Stomach (tissue), 19 donors: ENCODE results near the gene SP100. TPM values are rescaled to one million over a fixed set of nuclear protein-coding genes. Genes with fewer than 3 reads are reported as not detected.

ENCODE experiments used
- DNase-seq, 2 donors: peaks; one replicate each; pipeline versions ENCODE4 v3.0.0 to v3.0.0-alpha.2; 2013 to 2019
- H3K27ac ChIP-seq, 5 donors: fragments of 200-600 bp in 4 of 5; sonication (generic) in 4 of 5; one replicate each; pipeline ENCODE4 v1.5.1; 2013 to 2019; ENCODE audit warnings: mild to moderate bottlenecking in 1 of 5, moderate library complexity in 1 of 5
- H3K27me3 ChIP-seq, 3 donors: fragments of 200-600 bp; sonication (generic); one replicate each; pipeline ENCODE4 v1.5.1; 2017 to 2019; ENCODE audit warnings: mixed run types in 1 of 3
- H3K36me3 ChIP-seq, 4 donors: fragments of 200-600 bp; sonication (generic); 1 replicate in 3 of 4; 2 replicates in 1 of 4; pipeline ENCODE4 v1.5.1; 2016 to 2019
- H3K4me1 ChIP-seq, 4 donors: fragments of 200-600 bp; sonication (generic); one replicate each; pipeline ENCODE4 v1.5.1; 2016 to 2019
- H3K4me3 ChIP-seq, 4 donors: fragments of 200-600 bp; sonication (generic) in 3 of 4; one replicate each; pipeline ENCODE4 v1.5.1; 2016 to 2019; ENCODE audit warnings: mild to moderate bottlenecking in 1 of 4
- H3K9me3 ChIP-seq, 4 donors: fragments of 200-600 bp; sonication (generic); one replicate each; pipeline ENCODE4 v1.5.1; 2016 to 2019
- EP300 ChIP-seq: sonication (generic); formaldehyde crosslinking; IDR thresholded peaks from one replicate; pipeline ENCODE4 v1.6.1; 2017; ENCODE audit warnings: antibody characterized with exemption
- POLR2A ChIP-seq, 4 donors: fragments of 450-650 bp; IDR thresholded peaks; one replicate each; pipeline ENCODE4 v1.6.1; 2016; ENCODE audit warnings: antibody characterized with exemption in 4 of 4, control low read depth in 2 of 4, mild to moderate bottlenecking in 1 of 4, moderate library complexity in 1 of 4
- POLR2AphosphoS5 ChIP-seq, 3 donors: sonication (generic); formaldehyde crosslinking; IDR thresholded peaks; one replicate each; pipeline ENCODE4 v1.6.1; 2016; ENCODE audit warnings: antibody characterized with exemption in 3 of 3
- WGBS, 5 donors: extraction: QIAGEN DNeasy Blood & Tissue Kit in 3 of 5; methylation state at CpG; one replicate each; pipeline versions ENCODE4 v1.1.5 to v1.1.7; 2013 to 2018; 5-methylcytosine and 5-hydroxymethylcytosine counted together
- intact Hi-C: fragments of 100-400 bp; cut with DNase I; formaldehyde crosslinking; loops from one replicate; pipeline ENCODE4 v1.15.1; 2023; ENCODE audit warnings: low total_unique reads
- long read RNA-seq, 10 donors: transcript quantifications; one replicate each; lab custom pipeline, GENCODE V29; 2026
- polyA plus RNA-seq, 3 donors: library from polyadenylated mRNA; stranded (reverse); fragments of 200-250 nt; gene quantifications; one replicate each; pipeline ENCODE4 v1.2.3, GENCODE V29; 2013
- total RNA-seq, 5 donors: library from RNA; depleted of rRNA; stranded (reverse); fragments of >200 nt; gene quantifications; one replicate each; pipeline versions ENCODE4 v1.1.0 to v1.2.3, GENCODE V29; 2014 to 2016
- TF ChIP-seq, protein P1 (sequence below), 7 experiments: fragments of 450-650 bp in 4 of 7; fragments of 200-600 bp in 3 of 7; sonication (generic) in 3 of 7; IDR thresholded peaks; one replicate each; pipeline ENCODE4 v1.5.1; 2016 to 2019; ENCODE audit warnings: antibody characterized with exemption in 7 of 7, control low read depth in 2 of 7, mild to moderate bottlenecking in 1 of 7
- donor health status: healthy with polysubstance abuse.
- donor health status: Bipolar disorder and iron deficiency.
- donor health status: healthy.

Gene SP100
- total RNA-seq (100 to 1,000 TPM in 2 of 5 donors, 10 to 100 TPM in 3; 11.0 to 168 (median 96.8) TPM), polyA plus RNA-seq (10 to 100 TPM; 36.5 to 58.8 (median 40.8) TPM)
- long read RNA-seq, donor 1, partial matches to known transcripts = 0 of 3 reads
- long read RNA-seq, donor 1, other reads (novel, unspliced or antisense) = 0 of 3 reads
- long read RNA-seq, donor 2, transcript SP100-204 (15 exons, 1,898 nt) = major isoform, 5 of 9 reads
- long read RNA-seq, donor 2, partial matches to known transcripts = 0 of 9 reads
- long read RNA-seq, donor 2, other reads (novel, unspliced or antisense) = 0 of 9 reads
- long read RNA-seq, donor 3, partial matches to known transcripts = 0 of 7 reads
- long read RNA-seq, donor 3, other reads (novel, unspliced or antisense) = 0 of 7 reads
- long read RNA-seq, donor 4, partial matches to known transcripts = 0 of 1 reads
- long read RNA-seq, donor 4, other reads (novel, unspliced or antisense) = 0 of 1 reads
- long read RNA-seq, donor 5, partial matches to known transcripts = 0 of 2 reads
- long read RNA-seq, donor 5, other reads (novel, unspliced or antisense) = 0 of 2 reads
- long read RNA-seq, donor 6 = 0 reads
- long read RNA-seq, donor 7, partial matches to known transcripts = 0 of 7 reads
- long read RNA-seq, donor 7, other reads (novel, unspliced or antisense) = 0 of 7 reads
- long read RNA-seq, donor 8, partial matches to known transcripts = 0 of 3 reads
- long read RNA-seq, donor 8, other reads (novel, unspliced or antisense) = 0 of 3 reads
- long read RNA-seq, donor 9, partial matches to known transcripts = 0 of 4 reads
- long read RNA-seq, donor 9, other reads (novel, unspliced or antisense) = 0 of 4 reads
- long read RNA-seq, donor 10, partial matches to known transcripts = 0 of 1 reads
- long read RNA-seq, donor 10, other reads (novel, unspliced or antisense) = 0 of 1 reads

DNA sequence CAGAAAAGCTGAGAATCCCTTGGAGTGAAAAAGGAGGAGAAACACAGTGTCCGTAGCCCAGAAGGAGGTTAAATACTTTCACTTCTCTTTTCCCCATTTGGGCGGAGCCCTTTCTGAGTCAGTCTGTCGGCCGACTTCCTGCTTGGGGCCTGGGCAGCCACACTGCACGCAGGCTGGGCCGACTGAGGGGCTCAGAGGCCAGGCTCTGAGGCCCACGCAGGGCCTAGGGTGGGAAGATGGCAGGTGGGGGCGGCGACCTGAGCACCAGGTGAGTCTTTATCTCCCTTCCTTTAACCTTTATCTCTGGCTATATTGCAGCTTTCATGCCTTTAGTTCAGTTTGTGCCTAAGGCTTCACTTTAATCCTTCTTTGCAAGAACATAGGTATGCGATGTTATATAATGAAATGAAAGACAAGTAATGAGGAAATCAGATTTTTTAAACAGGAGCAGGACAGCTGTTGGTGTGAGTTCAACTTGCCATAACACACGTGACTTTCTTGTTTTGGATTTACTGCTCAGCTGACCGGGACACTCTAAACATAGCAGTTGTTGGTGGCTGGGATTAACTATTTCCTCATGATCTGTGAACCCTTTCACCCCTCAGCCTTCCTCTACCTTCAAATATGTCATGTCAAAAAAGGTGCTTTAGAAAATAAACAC, at the start of gene SP100:
Gene SP100 (plus strand): TSS at position 141 of the 661 bp plus-strand sequence. CDS start 96 bp downstream, at position 237.
- peak within 1 kb of the TSS; percentile 53 to 66 (median 56) for H3K4me3 ChIP-seq
- H3K9me3 ChIP-seq = no peaks in the 10 kb centered on the region
- TF ChIP-seq POLR2AphosphoS5 (IDR thresholded peaks at IDR 0.05) (peak; percentile 35 to 95 (median 94)), EP300 (no peak)
- peak; percentile 82 to 93 for DNase-seq
- H3K4me1 ChIP-seq = peaks cover 22 to 78% (median 57%) of the 10 kb centered on the region in 4 donors
- intact Hi-C loops = no loop called here
- no peaks in the 10 kb centered on the region for H3K27me3 ChIP-seq
- 1 to 2% (median 1%) methylated on average over 12 of the region's 12 CpGs for WGBS, 5 donors
- peaks cover 0 to 3% (median 0%) of the 10 kb centered on the region in 4 donors for H3K36me3 ChIP-seq
- H3K27ac ChIP-seq = peak within 1 kb of the TSS; percentile 90 to 96 (median 95)

DNA sequence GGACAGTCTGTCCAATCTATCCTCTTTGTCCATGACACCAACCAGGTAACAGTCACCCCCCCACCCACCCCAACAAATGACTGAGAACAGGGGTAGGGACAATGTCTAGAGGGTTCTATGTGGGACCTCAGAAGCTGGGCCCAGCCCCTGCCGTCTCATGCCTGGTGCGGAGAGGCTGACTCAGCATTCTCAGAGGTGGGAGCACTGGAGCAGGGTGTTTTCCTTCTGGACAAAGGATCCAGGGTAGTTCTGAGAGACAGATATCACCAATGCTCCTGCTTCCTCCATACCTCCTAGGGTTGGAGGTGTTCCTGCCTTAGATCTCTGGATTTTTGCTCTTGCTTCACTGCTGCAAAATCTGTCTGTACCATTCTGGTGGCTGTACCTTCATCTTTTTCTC, 33.9 kb upstream of the SP100 start:
- TF ChIP-seq POLR2AphosphoS5 (IDR thresholded peaks at IDR 0.05) = no peak
- TF ChIP-seq, protein P1, sequence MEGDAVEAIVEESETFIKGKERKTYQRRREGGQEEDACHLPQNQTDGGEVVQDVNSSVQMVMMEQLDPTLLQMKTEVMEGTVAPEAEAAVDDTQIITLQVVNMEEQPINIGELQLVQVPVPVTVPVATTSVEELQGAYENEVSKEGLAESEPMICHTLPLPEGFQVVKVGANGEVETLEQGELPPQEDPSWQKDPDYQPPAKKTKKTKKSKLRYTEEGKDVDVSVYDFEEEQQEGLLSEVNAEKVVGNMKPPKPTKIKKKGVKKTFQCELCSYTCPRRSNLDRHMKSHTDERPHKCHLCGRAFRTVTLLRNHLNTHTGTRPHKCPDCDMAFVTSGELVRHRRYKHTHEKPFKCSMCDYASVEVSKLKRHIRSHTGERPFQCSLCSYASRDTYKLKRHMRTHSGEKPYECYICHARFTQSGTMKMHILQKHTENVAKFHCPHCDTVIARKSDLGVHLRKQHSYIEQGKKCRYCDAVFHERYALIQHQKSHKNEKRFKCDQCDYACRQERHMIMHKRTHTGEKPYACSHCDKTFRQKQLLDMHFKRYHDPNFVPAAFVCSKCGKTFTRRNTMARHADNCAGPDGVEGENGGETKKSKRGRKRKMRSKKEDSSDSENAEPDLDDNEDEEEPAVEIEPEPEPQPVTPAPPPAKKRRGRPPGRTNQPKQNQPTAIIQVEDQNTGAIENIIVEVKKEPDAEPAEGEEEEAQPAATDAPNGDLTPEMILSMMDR (IDR thresholded peaks at IDR 0.05) = no peak
- TF ChIP-seq EP300 = no peak
- no peak for TF ChIP-seq POLR2A (IDR thresholded peaks at IDR 0.05)
- intact Hi-C loops = no loop called here
- DNase-seq = no peak
- no peak overlapping the region for H3K4me3 ChIP-seq
- peaks cover 12 to 58% (median 47%) of the 10 kb centered on the region in 4 donors for H3K36me3 ChIP-seq
- no peaks in the 10 kb centered on the region for H3K4me1 ChIP-seq
- no peaks in the 10 kb centered on the region for H3K27me3 ChIP-seq
- 94 to 100% (median 100%) methylated on average over 2 of the region's 2 CpGs for WGBS, 5 donors
- H3K9me3 ChIP-seq = no peaks in the 10 kb centered on the region
- no peak overlapping the region for H3K27ac ChIP-seq

DNA sequence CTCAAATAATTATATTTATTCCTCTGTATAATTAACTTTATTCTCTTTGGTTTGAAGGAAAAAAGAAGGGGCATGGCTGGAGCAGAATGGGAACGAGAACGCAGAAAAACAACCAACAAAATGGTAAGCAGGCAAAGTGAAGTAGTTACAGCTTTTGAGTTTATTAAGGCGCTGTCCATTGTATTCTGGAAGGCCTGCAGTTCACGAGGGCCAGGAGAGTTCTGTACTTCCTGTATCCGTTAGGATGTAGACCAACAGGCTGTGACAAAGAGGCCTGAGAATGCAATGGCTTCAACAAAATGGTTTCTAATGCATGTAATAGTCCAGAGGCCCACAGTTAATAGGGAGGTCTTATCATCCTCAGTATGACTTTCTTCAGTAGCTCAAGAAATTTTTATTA, 32.5 kb upstream of the SP100 start:
- H3K36me3 ChIP-seq = peaks cover 12 to 60% (median 55%) of the 10 kb centered on the region in 4 donors
- H3K27ac ChIP-seq = no peak overlapping the region
- H3K9me3 ChIP-seq = no peaks in the 10 kb centered on the region
- no peak for TF ChIP-seq POLR2A (IDR thresholded peaks at IDR 0.05)
- TF ChIP-seq EP300 = no peak
- TF ChIP-seq, protein P1 (IDR thresholded peaks at IDR 0.05) = no peak
- TF ChIP-seq POLR2AphosphoS5 (IDR thresholded peaks at IDR 0.05) = no peak
- 75 to 88% (median 81%) methylated on average over 5 of the region's 5 CpGs for WGBS, 5 donors
- no peak for DNase-seq
- intact Hi-C loops = no loop called here
- no peaks in the 10 kb centered on the region for H3K27me3 ChIP-seq
- H3K4me3 ChIP-seq = no peak overlapping the region
- no peaks in the 10 kb centered on the region for H3K4me1 ChIP-seq

DNA sequence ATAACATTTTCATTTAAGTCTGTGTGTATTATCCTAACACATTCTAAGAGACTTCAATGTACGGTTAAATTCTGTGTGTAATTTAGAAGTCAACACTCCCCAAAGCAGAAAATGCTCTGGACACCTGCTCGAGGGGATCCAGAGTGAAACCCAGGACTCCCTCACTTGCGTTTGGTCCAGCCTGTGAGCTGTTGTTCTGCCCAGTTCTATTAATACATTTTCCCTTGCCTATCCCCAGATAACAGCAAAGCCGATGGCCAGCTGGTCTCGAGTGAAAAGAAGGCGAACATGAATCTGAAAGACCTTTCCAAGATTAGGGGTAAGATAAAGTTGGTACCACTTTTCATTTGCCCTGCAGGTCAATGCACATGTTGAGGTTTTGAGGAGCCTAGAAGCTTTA, 31.0 kb upstream of the SP100 start:
- intact Hi-C loops = no loop called here
- H3K36me3 ChIP-seq = peaks cover 24 to 72% (median 67%) of the 10 kb centered on the region in 4 donors

More for the DNA sequence above, 31.0 kb upstream of the SP100 start:
- 82 to 93% (median 89%) methylated on average over 6 of the region's 6 CpGs for WGBS, 5 donors
- TF ChIP-seq POLR2A (IDR thresholded peaks at IDR 0.05) (no peak), EP300 (no peak), POLR2AphosphoS5 (IDR thresholded peaks at IDR 0.05) (no peak)
- TF ChIP-seq, protein P1 (IDR thresholded peaks at IDR 0.05) = no peak
- no peaks in the 10 kb centered on the region for H3K9me3 ChIP-seq
- no peak overlapping the region for H3K4me3 ChIP-seq
- no peak for DNase-seq
- H3K27ac ChIP-seq = no peak overlapping the region
- no peaks in the 10 kb centered on the region for H3K4me1 ChIP-seq
- H3K27me3 ChIP-seq = no peaks in the 10 kb centered on the region
